Cardiac fibroblast (primary cell): Measurements from ENCODE around the gene ANXA2.
"Not testable (repeated sequence)": the region's sequence is repeated elsewhere in the genome, so short reads cannot be mapped to it uniquely, and the experiment has no call there.

Experiments
- DNase-seq, 2 donors: peaks; one replicate each; pipeline versions ENCODE4 v3.0.0 to v3.0.0-alpha.2; 2010; ENCODE audit warnings: low read depth in 2 of 2
- H3K4me3 ChIP-seq, 2 donors: replicated peaks in 1 of 2; 1 replicate in 1 of 2; 2 replicates in 1 of 2; pipeline ENCODE4 v1.5.1; 2011; ENCODE audit warnings: low read depth in 2 of 2, low read length in 2 of 2, mild to moderate bottlenecking in 2 of 2, moderate library complexity in 1 of 2
- TF ChIP-seq, protein P1 (sequence below): IDR thresholded peaks from one replicate; pipeline ENCODE4 v1.5.1; 2011; ENCODE audit warnings: low read depth, mild to moderate bottlenecking, low read length, inconsistent platforms

Gene ANXA2

DNA sequence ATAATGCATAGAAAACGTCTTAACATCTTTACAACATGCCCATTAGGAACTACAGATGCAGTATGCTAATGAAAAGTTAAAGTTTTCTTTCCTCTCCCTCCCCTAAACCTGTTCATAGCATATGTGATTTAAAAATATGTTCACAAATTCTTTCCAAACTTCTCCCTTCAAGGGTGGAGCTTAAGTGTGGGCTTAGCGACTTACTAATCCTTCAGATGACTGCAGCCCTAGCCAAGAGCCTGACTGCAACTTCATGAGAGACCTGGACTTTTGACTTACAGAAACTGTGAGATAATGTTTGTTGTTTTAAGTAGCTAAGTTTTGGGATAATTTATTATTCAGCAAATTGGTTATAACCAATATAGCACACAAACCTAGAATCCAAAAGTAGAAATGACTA, 22.0 kb upstream of the ANXA2 start:
- TF ChIP-seq, protein P1, sequence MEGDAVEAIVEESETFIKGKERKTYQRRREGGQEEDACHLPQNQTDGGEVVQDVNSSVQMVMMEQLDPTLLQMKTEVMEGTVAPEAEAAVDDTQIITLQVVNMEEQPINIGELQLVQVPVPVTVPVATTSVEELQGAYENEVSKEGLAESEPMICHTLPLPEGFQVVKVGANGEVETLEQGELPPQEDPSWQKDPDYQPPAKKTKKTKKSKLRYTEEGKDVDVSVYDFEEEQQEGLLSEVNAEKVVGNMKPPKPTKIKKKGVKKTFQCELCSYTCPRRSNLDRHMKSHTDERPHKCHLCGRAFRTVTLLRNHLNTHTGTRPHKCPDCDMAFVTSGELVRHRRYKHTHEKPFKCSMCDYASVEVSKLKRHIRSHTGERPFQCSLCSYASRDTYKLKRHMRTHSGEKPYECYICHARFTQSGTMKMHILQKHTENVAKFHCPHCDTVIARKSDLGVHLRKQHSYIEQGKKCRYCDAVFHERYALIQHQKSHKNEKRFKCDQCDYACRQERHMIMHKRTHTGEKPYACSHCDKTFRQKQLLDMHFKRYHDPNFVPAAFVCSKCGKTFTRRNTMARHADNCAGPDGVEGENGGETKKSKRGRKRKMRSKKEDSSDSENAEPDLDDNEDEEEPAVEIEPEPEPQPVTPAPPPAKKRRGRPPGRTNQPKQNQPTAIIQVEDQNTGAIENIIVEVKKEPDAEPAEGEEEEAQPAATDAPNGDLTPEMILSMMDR, result no peak
- DNase-seq, result peak; percentile 61 to 69
- no peak overlapping the region for H3K4me3 ChIP-seq

DNA sequence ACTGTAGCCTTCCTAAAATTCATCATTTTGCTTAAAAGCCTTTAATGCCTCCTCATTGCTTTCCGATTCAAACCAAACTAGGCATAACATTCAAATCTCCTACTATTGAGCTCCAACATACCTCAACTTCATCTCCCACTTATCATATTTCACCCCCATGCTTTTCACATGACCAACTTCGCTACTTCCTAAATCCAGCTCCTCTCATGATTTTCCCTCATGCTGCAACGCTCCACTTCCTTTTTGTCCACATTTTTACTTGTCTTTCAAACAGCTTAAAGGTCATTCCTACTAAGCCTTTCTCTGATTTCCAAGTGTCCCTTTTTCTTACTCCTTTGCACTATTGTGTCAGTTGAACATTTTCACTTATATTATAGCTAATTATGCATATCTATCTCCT, 20.3 kb upstream of the ANXA2 start:
- no peak for DNase-seq
- no peak overlapping the region for H3K4me3 ChIP-seq
- TF ChIP-seq, protein P1, result no peak

DNA sequence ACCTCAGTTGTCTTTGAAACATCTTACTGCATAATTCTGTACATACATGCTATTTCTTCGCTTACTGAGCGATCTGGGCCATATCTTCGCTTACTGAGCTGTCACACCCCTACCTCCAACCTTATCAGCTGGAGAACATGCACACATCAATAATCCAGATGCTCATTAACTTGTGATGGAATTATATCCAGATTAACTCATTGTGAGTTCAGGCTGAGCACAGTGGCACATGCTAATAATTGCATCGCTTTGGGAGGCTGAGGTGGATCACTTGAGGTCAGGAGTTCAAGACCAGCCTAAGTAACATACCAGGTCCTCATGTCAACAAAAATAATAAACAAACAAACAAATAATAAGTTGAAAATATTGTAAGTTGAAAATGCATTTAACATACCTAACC, 19.3 kb upstream of the ANXA2 start:
- no peak for DNase-seq
- H3K4me3 ChIP-seq, result no peak overlapping the region
- TF ChIP-seq, protein P1, result no peak

DNA sequence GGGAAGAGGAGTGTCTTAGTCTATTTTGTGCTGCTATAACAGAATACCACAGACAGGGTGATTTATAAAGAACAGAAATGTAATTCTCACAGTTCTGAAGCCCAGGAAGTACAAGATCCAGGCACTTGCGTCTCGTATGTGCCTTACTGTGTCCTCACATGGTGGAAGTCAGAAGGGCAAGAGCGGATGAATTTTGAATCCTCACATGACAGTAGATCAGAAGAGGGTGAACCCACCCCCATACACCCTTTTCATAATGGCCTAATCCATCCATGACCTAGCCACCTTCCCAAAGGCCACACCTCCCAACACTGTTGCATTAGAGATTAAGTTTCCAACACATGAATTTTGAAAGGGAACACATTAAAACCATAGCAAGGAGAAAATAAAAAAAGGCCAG, 18.7 kb upstream of the ANXA2 start:
- DNase-seq, result no peak
- TF ChIP-seq, protein P1, result no peak
- no peak overlapping the region for H3K4me3 ChIP-seq

DNA sequence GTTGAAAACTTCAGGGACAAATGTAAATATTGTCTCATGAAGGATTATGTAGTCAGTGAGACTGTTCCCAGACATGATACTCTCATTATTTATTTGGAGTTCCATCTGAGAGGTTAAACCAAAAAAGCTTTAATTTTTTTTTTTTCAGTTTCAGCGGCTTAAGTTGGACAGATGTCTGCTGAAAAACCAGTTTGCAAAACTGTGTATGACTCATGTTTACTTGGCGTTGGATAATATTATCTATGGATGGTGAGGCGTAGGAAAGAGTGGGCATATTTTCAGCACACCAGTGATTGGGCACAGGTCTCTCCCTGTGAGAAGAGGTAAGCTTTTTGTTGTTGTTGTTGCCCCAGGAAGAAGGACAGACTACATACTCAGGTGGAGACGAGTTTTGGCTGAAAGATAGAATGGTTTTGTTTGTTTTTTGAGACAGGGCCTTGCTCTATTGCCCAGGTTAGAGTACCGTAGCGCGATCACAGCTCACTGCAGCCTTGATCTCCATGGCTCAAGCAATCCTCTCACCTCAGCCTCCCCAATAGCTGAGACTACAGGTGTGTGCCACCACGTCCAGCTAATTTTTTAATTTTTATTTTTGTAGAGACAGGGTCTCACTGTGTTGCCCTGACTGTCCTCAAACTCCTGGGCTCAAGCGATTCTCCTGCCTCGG, 16.4 kb upstream of the ANXA2 start:
- TF ChIP-seq, protein P1, result no peak
- no peak overlapping the region for H3K4me3 ChIP-seq
- DNase-seq, result peak; percentile 58 to 64

DNA sequence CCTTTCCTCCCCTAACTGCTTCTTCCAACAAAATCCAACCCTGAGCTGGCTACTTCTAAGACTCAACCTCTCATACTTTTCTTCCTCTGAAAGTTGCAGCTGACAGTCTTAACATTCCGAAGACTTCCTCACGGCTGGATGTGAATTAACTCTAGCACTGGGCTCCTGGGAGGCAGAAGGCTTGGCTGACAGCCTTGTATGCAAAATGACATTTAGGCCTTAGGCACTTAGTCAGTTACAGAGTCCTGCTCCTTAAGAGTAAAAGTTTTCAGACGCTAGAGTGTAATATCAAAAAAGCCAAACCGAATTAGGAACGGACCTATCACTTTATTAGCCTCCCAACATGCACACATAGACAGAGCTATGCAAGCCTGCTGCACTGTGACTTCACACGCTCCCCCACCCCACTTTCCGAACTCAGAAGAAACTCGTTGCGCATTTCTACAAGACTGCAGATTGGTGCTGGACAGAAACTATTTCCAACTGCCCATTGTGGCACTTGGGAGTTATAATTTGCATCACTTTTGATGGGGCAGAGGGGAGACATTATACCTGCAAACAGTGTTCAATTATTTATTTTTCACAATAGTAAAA, 15.5 kb upstream of the ANXA2 start:
- DNase-seq, result no peak
- TF ChIP-seq, protein P1, result no peak
- no peak overlapping the region for H3K4me3 ChIP-seq

DNA sequence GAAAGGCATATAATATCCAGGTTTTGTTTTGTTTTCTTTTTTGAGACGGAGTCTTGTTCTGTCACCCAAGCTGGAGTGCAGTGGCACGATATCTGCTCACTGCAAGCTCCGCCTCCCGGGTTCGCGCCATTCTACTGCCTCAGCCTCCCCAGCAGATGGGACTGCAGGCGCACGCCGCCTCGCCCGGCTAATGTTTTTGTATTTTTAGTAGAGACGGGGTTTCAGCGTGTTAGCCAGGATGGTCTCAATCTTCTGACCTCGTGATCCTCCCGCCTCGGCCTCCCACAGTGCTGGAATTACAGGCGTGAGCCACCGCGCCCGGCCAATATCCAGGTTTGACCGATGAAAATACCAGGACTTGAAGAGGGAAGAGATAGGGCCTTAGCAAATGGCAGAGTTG, 15.0 kb upstream of the ANXA2 start:
- not testable (repeated sequence) for DNase-seq, H3K4me3 ChIP-seq
